Activated T-cell treated with anti-CD3 and anti-CD28 coated beads, Interleukin-2, amount 50 U/mL, for 72 hours (primary cell): ENCODE measurements around the gene FAM53B. TPM values are rescaled to one million over a fixed set of nuclear protein-coding genes. Genes with fewer than 3 reads are reported as not detected.
A peak's percentile ranks its signal among the peaks of the same experiment; 100 is the strongest.

Experiments used
- ATAC-seq, 2 donors: fragments of 150-1000 bp; cut with Tn5 transposase; replicated peaks in 1 of 2; 2 replicates each; pipeline ENCODE4 v1.10.0; 2021; ENCODE audit warnings: moderate library complexity in 2 of 2, mild to moderate bottlenecking in 1 of 2
- DNase-seq, 2 donors: peaks; one replicate each; pipeline ENCODE4 v3.0.0; 2021 to 2022; ENCODE audit warnings: mixed read lengths in 1 of 2
- H3K27ac Mint-ChIP-seq: one replicate; pipeline ENCODE4 v1.8.0; 2022; ENCODE audit warnings: mild to moderate bottlenecking, moderate library complexity, mixed read lengths
- H3K27me3 Mint-ChIP-seq: one replicate; pipeline ENCODE4 v1.8.0; 2022; ENCODE audit warnings: low read depth, mixed read lengths
- H3K36me3 Mint-ChIP-seq, 2 donors: one replicate each; pipeline ENCODE4 v1.8.0; 2022; ENCODE audit warnings: mixed read lengths in 2 of 2, mild to moderate bottlenecking in 1 of 2; ENCODE audit not compliant: insufficient read depth in 2 of 2
- H3K4me1 Mint-ChIP-seq: one replicate; pipeline ENCODE4 v1.8.0; 2022; ENCODE audit warnings: low read depth, mixed read lengths
- H3K4me3 Mint-ChIP-seq, 2 donors: one replicate each; pipeline ENCODE4 v1.8.0; 2022; ENCODE audit warnings: mild to moderate bottlenecking in 2 of 2, mixed read lengths in 2 of 2, moderate library complexity in 2 of 2
- H3K9me3 Mint-ChIP-seq, 2 donors: one replicate each; pipeline ENCODE4 v1.8.0; 2022; ENCODE audit warnings: mixed read lengths in 2 of 2
- total RNA-seq, 2 donors: library from RNA; stranded (reverse); gene quantifications; one replicate each; pipeline ENCODE4 v1.2.3, GENCODE V29; 2022

Gene FAM53B
- total RNA-seq, 2 donors from 2014 or later, result 30.0 to 37.7 TPM

GRCh38 chr10:124678557-124679240 is 65.5 kb downstream of the FAM53B start:
- peak overlapping the region; percentile 70 to 71 for H3K4me3 Mint-ChIP-seq
- no peaks in the 10 kb centered on the region for H3K27me3 Mint-ChIP-seq
- H3K4me1 Mint-ChIP-seq, result peaks cover 66% of the 10 kb centered on the region
- no peaks in the 10 kb centered on the region for H3K9me3 Mint-ChIP-seq
- peaks cover 1 to 26% of the 10 kb centered on the region in 2 donors for H3K36me3 Mint-ChIP-seq
- DNase-seq (peak in 1 of 2 donors; percentile 37), ATAC-seq (peak; percentile 71 to 72)
- H3K27ac Mint-ChIP-seq, result peak overlapping the region; percentile 70

DNA sequence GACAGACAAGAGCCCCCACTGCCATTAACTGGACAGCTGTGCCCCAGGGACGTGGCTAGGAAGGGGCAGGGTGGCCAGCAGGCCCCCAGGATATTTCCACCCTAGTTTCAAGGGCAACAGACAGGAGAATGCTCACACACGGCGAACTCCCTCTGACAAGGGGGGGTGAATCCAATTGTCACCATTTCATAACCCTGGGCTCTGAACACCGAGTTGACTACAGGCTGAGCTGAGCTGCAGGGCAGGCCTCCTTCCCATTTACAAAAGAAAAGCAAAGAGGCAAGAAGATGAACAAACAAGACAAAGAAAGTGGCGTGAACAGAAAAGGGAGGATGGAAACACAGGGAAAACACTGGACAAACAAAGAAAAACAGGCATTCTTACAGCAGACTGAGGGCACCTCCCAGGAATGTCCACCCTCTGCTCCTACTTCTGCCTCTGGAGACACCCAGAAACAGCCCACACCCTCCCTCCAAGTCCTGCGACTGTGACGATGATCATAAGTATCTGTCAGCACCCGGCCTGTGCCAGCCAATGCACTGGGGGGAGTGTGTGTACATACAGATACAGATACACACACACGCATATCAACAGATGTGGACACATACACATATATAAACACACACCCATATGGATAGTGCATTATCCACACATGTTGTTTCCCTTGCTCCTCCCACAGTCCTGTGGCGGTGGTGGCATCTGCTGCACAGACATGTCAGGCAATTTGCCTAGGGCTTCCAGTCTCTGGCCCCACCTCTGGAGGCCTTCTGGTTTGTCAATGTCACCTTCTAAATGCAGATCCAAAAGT is 66.2 kb downstream of the FAM53B start:
- DNase-seq (no peak), ATAC-seq (peak; percentile 23 to 31)
- peak overlapping the region; percentile 70 to 71 for H3K4me3 Mint-ChIP-seq
- no peaks in the 10 kb centered on the region for H3K9me3 Mint-ChIP-seq
- H3K27ac Mint-ChIP-seq, result peak overlapping the region; percentile 70
- no peaks in the 10 kb centered on the region for H3K27me3 Mint-ChIP-seq
- peaks cover 66% of the 10 kb centered on the region for H3K4me1 Mint-ChIP-seq
- H3K36me3 Mint-ChIP-seq, result peaks cover 1 to 24% of the 10 kb centered on the region in 2 donors

DNA sequence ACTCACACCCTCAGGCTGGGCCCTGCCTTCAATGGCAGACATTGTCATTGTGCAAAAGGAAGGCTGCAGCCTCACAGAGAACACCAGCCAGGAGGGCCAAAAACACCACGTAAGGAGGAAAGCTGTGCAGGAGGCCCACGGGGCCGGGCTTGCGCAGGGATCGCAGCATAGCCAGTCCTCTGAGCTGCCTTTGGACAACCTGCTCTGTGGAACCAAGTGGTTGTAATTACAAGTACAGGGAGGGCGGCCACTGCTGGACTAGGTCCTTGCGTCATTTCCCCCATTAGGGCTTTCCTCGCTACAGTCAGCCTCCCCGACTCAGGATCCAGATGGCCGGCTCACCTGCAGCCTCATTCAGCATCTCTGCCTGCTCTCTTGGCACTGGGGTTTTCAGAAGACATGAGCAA is 66.9 kb downstream of the FAM53B start:
- peaks cover 1 to 24% of the 10 kb centered on the region in 2 donors for H3K36me3 Mint-ChIP-seq
- DNase-seq (no peak), ATAC-seq (no peak)
- H3K27ac Mint-ChIP-seq, result no peak overlapping the region
- H3K4me1 Mint-ChIP-seq, result peaks cover 72% of the 10 kb centered on the region
- no peaks in the 10 kb centered on the region for H3K27me3 Mint-ChIP-seq
- no peaks in the 10 kb centered on the region for H3K9me3 Mint-ChIP-seq
- no peak overlapping the region for H3K4me3 Mint-ChIP-seq

DNA sequence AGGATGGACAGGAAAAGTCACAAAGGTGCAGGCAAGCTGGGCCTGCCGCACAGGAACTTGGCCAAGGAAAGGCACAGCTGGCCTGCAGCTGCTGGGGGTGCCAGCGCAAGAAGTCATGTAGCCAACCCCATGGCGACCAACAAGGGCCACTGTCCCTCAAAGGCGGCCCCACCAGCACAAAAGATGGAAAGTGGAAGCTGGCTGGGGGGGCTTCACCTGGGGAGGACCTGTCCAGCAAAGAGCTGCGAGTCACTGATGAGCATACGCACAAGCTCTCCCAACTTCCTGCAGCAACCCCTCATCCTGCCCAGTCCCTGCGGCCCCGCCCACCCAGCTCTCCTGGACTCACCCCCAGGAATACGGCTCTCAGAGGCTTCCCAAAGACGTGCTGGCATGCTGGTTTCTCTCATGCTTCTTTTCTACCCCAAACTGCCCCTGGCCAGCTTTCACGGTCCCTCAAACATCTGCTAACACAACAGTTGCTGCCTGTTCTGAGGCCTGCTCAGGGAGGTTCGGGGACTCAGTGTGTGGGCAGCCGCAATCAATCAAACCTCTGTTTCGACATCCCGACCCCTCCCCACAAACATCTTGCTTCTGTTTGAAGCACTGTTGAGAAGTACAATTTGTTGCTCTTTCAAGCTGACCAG is 67.6 kb downstream of the FAM53B start:
- Mint-ChIP-seq H3K9me3 (no peaks in the 10 kb centered on the region), H3K27me3 (no peaks in the 10 kb centered on the region), H3K4me1 (peaks cover 80% of the 10 kb centered on the region), H3K36me3 (peaks cover 1 to 24% of the 10 kb centered on the region in 2 donors), H3K27ac (no peak overlapping the region), H3K4me3 (peak overlapping the region in 1 of 2 donors; percentile 34)
- DNase-seq (no peak), ATAC-seq (no peak)

GRCh38 chr10:124675824-124676223 is 68.4 kb downstream of the FAM53B start:
- Mint-ChIP-seq H3K27me3 (no peaks in the 10 kb centered on the region), H3K36me3 (peaks cover 1 to 19% of the 10 kb centered on the region in 2 donors), H3K4me1 (peaks cover 87% of the 10 kb centered on the region), H3K9me3 (no peaks in the 10 kb centered on the region), H3K4me3 (no peak overlapping the region), H3K27ac (no peak overlapping the region)
- DNase-seq (no peak), ATAC-seq (no peak)

DNA sequence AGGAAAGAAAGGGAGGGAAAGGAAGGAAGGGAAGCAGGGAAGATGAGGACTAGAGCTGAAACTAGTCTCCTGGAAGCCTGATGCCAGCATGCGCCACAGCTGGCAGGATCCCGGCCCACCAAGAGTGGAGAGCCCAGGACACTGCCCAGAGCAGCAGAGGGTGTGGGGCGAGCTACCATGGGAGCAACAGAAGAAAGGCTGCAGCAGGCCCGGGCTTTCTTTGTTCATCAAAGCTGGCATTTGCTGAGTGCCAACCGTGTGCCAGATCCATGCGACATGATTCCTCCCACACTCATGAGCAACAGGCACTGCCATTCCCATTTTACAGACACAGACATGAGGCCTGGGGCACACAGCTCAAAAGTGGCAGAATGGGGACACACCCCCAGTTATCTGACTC is 68.9 kb downstream of the FAM53B start:
- Mint-ChIP-seq H3K4me1 (peaks cover 93% of the 10 kb centered on the region), H3K27ac (no peak overlapping the region), H3K36me3 (peaks cover 1 to 13% of the 10 kb centered on the region in 2 donors), H3K27me3 (no peaks in the 10 kb centered on the region), H3K4me3 (no peak overlapping the region), H3K9me3 (no peaks in the 10 kb centered on the region)
- ATAC-seq, result no peak
- no peak for DNase-seq

DNA sequence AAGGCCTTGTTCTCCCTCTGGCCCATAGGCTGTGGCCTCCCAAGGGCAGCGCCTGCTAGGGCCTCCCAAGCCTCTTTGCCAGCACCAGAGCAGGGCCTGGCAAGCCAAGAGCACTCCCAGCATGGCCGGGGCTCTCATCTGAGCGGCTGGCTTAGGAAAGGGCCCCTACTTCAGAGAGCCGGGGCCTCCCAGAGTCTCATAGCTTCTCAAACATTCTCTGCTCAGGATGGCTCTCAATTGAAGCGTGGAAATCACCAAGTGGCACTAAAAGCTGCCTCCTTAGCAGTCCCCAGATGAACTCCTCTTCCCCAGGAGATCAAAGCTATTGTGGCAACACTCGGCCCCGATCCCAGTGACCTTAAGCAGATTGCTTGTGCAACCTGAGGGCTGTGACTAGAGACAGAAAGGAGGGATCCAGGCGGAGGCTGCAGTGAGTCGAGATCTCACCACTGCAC is 69.4 kb downstream of the FAM53B start:
- Mint-ChIP-seq H3K27me3 (no peaks in the 10 kb centered on the region), H3K36me3 (peaks cover 1 to 10% of the 10 kb centered on the region in 2 donors), H3K4me1 (peaks cover 94% of the 10 kb centered on the region), H3K4me3 (no peak overlapping the region), H3K9me3 (no peaks in the 10 kb centered on the region), H3K27ac (no peak overlapping the region)
- ATAC-seq (no peak), DNase-seq (no peak)

DNA sequence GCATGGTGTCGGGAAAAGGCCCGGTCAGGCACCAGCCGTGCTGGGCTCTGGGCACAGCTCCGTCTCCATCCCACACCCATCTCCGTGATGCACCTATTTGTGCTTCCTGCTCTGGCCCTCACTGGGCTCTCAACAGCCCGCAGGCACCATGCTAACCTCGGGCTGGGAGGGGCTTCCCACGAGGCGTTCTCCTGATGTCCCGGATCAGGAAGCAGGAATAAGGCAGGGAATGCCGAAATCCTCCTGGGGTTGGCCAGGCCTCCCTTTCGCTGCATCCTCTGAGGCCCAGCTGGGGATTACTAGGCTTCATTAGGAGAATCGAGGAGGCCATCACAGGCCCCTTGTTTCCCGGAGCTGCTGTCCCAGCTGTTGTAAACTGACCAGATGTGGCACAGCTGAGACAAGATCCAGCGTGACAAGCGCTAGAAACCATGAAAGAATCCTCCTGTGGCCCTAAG is 72.0 kb downstream of the FAM53B start:
- ATAC-seq (peak in 1 of 2 donors; percentile 16), DNase-seq (no peak)
- H3K27me3 Mint-ChIP-seq, result no peaks in the 10 kb centered on the region
- no peaks in the 10 kb centered on the region for H3K9me3 Mint-ChIP-seq
- peaks cover 1 to 5% of the 10 kb centered on the region in 2 donors for H3K36me3 Mint-ChIP-seq
- H3K4me3 Mint-ChIP-seq, result peak overlapping the region; percentile 42 to 57
- H3K4me1 Mint-ChIP-seq, result peaks cover 69% of the 10 kb centered on the region
- peak overlapping the region; percentile 30 for H3K27ac Mint-ChIP-seq

DNA sequence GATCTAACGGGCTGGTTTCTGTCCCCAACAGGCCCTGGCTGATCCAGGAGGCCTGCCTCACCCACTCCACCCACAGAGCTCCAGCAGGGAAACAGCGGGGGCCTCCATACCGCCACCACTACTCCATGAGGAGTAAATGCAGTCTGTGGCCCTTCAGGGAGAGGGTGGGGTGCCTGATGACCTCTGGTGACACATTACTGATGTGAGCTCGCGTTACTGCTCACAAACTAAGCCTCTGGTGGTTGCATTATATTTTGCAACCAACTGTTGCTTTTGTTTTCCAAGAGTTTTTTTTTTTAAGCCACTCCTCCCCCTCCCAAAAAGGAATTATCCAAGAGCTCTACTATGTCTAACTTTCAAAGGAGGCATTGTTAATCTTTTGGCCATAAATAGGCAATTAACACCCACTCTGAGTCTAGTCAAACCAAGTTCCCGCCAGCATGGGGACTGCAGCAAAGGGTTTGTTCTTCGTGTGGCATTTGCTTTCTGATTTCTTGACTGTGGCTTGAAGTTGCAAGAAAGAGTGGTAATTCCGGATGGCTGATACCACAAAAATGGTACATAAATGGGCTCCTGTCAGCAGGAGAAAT is 72.6 kb downstream of the FAM53B start:
- H3K9me3 Mint-ChIP-seq, result no peaks in the 10 kb centered on the region
- H3K4me3 Mint-ChIP-seq, result peak overlapping the region; percentile 42 to 57
- H3K36me3 Mint-ChIP-seq, result peaks cover 1 to 5% of the 10 kb centered on the region in 2 donors
- peak; percentile 58 to 67 for ATAC-seq
- no peaks in the 10 kb centered on the region for H3K27me3 Mint-ChIP-seq
- peak overlapping the region; percentile 73 for H3K27ac Mint-ChIP-seq
- peak in 1 of 2 donors; percentile 43 for DNase-seq
- H3K4me1 Mint-ChIP-seq, result peaks cover 62% of the 10 kb centered on the region

GRCh38 chr10:124670849-124671248 is 73.3 kb downstream of the FAM53B start:
- H3K36me3 Mint-ChIP-seq, result peaks cover 1 to 5% of the 10 kb centered on the region in 2 donors
- H3K9me3 Mint-ChIP-seq, result no peaks in the 10 kb centered on the region
- peaks cover 57% of the 10 kb centered on the region for H3K4me1 Mint-ChIP-seq
- H3K4me3 Mint-ChIP-seq, result peak overlapping the region; percentile 39 to 57
- H3K27me3 Mint-ChIP-seq, result no peaks in the 10 kb centered on the region
- peak overlapping the region; percentile 73 for H3K27ac Mint-ChIP-seq
- no peak for DNase-seq
- no peak for ATAC-seq

DNA sequence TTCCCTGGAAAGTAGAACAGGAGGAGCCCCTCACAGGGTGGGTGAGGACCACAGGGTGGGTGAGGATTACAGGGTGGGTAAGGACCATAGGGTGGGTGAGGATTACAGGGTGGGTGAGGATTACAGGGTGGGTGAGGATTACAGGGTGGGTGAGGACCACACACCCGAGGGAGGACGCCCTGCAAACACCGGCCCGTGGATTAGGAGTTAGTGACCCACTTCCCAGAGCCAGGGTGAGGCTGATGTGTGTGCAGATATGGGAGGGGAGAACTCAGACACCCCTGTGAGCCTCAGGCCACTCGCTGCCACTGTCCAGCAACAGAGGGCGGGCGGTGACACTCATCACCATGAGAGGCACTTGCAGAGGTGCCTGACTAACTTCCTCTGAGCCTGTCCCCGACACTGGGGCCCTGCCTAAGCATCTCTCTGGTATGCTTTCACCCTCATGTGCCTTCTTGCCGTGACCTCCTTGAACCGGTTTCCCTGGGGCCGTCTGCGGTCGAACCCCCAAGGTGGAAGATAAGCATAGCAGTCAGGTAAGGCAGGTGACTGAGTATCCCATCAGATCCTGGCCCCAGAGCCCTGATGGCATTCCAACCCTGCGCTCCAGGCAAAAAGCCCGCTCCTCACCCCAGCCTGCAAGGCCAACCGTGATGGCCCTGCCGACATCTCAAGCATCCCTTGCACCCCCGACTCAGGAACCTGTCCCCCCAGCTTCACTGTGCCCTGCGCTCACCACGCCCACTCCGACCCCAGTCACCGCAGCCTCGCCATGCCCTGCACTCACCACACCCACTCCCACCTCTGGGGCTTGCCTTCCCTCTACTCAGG is 74.1 kb downstream of the FAM53B start:
- H3K27me3 Mint-ChIP-seq, result no peaks in the 10 kb centered on the region

More for the DNA sequence above, 74.1 kb downstream of the FAM53B start:
- H3K4me3 Mint-ChIP-seq, result no peak overlapping the region
- H3K4me1 Mint-ChIP-seq, result peaks cover 48% of the 10 kb centered on the region
- H3K9me3 Mint-ChIP-seq, result no peaks in the 10 kb centered on the region
- H3K36me3 Mint-ChIP-seq, result peaks cover under 1 to 4% of the 10 kb centered on the region in 2 donors
- ATAC-seq (no peak), DNase-seq (no peak)
- no peak overlapping the region for H3K27ac Mint-ChIP-seq
